ENCODE data around the gene CCDC50. TPM values are rescaled to one million over a fixed set of nuclear protein-coding genes. Genes with fewer than 3 reads are reported as not detected.
A peak's percentile ranks its signal among the peaks of the same experiment; 100 is the strongest.

Gene CCDC50
- total RNA-seq, 1 donor from 2014 or later, result 81.6 TPM

DNA sequence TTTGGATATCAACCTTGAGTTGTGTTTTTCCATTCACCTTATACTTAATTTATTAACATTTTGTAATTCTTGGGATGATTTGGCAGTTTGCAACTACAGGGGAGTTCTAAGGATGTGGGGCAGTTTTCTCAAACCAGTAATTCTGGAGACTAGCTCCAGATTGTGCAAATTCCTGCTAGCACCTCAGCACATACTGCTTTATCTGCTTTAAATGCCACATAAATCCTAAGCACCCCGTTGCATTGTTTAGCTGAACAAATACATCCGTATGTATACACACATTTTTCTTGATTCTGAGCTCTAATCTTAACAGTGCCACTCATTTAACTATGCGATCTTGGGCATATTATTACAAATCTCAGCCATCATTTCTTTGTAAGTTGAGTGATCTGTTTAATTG is 18.0 kb downstream of the CCDC50 start:
- no peak for DNase-seq (ENCODE audit: low spot score)

DNA sequence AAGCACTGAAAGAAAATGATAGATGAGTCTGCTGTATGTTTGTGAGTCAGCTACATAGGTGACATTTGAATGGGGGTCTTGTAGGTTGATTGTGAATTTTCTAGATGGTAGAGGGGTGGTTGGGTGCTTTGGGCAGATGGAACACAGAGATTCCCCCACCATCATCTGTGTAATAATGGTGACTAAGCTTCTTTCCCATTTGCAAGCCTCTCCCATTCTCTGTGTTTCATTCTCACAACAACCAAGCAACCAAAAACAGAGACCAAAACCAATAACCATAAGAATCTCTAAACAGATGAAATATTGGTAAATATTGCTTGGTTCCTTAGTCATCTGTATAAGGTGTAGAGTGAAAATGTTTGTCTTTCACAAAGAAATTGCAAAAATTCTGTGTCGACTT is 18.9 kb downstream of the CCDC50 start:
- no peak for DNase-seq (ENCODE audit: low spot score)

DNA sequence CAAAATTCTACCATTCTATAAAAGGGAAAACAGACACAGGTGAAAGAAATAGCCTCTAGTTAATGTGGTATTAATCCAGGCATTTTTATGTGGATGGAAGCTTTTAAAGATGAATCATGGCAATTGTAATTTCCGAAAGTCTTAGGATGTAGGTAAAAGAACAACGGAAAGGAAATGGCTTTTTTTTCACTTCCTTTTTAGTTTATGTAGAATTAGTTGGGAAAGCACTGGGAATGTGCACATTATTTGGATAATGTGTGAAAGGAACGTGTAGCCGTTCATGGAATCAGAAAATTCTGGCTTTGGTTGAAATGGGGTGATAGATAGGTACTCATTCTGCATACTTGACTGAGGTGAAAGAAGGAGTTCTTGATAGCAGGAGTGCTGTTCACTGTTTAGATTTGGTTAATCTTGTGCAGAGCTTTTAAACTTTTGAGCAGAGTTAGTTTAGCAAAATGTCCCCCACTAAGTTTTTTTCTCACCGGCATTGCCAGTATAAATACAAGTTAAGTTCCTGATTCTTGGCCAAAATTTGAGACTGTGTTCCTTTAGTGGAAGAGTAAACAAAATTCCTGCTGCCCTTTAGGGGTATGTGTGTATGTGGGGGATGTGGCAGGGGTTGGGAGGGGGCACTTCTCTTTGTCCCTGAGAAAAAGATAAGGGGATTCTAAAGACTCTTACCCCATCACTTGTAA is 21.3 kb downstream of the CCDC50 start:
- no peak for DNase-seq (ENCODE audit: low spot score)

GRCh38 chr3:191352014-191352413 is 22.8 kb downstream of the CCDC50 start:
- DNase-seq (ENCODE audit: low spot score), result no peak

DNA sequence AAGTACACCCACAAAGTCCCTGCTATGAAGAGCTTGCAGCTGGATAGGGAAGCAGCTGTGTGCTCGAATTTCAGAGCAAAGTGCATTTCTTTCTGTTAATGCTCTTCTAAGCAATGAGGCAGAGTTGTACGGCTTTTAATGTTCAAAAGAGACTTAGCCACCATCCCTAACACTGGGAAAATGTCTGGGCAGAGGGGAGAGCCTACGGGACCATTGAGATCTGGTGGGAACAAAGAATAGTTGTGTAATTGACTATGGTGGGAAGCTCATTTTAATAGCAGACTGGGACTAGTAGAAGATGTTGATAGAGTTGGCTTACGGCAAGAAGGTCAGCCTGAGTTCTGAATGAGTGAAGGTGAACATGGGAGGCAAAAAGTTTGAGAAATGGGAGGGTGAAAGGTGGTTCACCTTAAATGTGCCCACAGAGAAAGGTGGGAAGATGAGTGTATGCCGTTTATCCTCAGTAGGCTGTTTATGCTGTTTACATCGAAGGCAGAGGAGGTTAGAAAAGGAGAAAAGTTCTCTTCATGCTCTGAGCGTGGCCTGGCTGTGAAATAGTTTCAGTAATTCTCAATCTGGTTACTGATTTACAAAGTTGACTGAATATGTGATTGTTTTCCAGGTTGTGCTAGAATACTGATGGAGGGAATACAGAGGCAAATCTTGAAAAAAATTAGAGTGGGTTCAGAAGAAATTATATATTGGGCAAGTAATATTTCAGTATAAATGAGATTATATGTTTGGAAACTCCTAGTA is 24.0 kb downstream of the CCDC50 start:
- no peak for DNase-seq (ENCODE audit: low spot score)

- no peak for DNase-seq (ENCODE audit: low spot score)
Observed at GRCh38 chr3:191355406-191355805, 26.2 kb downstream of the CCDC50 start.

GRCh38 chr3:191356631-191357439 is 27.6 kb downstream of the CCDC50 start:
- peak; percentile 80 for DNase-seq (ENCODE audit: low spot score)

- no peak for DNase-seq (ENCODE audit: low spot score)
Observed at GRCh38 chr3:191357909-191358308, 28.7 kb downstream of the CCDC50 start.

DNA sequence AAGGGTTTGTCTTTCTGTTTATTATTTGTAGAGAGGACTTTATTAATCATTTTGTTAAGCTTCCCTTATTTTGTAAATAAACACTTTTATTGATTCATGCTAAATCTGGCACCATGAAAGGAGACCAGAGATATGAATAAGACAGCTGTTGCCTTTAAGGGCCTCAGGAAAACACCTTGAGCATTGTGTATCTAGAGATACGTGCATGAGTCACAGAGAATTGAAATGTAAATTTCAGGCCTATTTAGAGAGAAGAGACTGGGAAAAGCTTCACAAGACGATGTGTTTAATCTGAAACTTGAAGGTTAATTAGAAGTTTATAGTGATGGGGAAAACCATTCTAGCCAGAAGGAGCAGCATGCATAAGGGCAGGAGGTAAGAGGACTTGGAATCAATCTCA is 29.7 kb downstream of the CCDC50 start:
- DNase-seq (ENCODE audit: low spot score), result no peak

DNA sequence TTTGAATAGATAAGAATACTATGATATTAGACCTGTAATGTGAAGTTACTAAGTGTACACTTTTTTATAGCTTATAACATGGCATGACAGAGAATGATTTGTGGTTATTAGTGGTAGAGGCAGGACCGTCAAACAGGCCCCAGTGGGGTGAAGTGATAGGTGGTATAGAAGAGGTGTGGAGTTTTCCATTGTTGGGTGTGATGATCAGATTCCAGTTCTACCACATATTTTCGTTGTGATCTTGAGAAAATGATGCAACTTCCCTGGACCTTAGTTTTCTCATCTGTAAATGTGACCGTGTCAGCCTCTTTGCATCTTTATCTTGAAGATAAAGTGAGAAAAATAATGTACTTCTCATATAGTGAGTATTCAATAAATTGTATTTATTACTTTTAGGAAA is 31.4 kb downstream of the CCDC50 start:
- DNase-seq (ENCODE audit: low spot score), result no peak

GRCh38 chr3:191361456-191361855 is 32.3 kb downstream of the CCDC50 start:
- no peak for DNase-seq (ENCODE audit: low spot score)

DNA sequence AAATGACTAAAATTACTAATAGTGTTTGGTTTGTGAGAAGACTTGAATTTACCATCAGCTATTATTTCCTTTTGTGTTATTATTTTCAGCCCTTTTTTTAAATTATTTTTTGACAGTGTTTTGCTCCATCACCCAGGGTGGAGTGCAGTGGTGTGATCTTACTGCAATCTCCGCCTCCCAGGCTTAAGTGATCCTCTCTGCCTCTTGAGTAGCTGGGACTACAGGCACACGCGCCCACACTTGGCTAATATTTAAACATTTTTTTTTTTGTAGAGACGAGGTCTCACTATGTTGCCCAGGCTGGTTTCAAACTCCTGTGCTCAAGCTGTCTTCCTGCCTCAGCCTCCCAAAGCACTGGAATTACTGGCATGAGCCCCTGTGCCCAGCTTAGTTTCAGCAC is 32.8 kb downstream of the CCDC50 start:
- DNase-seq (ENCODE audit: low spot score), result no peak

- DNase-seq (ENCODE audit: low spot score), result no peak
Observed at GRCh38 chr3:191362524-191363090, 33.4 kb downstream of the CCDC50 start.

DNA sequence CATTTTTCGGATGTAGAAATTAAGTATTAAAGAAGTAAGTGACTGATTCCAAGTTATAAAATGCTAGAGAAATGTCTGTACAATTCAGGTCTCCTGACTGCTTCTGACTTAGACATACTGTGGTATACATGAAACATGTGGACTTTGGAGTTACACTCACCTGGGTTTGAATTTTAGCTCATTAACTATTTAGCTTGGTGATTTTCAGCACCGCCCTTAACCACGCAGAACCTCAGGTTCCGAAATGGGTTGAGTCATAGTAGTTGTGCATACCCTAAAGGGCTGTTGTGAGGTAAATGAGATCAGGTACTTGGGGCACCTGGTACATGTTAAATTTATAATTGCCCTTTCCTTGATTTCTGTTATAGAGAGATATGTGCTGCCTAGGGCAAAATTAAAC is 34.0 kb downstream of the CCDC50 start:
- no peak for DNase-seq (ENCODE audit: low spot score)

GRCh38 chr3:191366675-191367074 is 37.5 kb downstream of the CCDC50 start:
- peak; percentile 35 for DNase-seq (ENCODE audit: low spot score)

GRCh38 chr3:191368755-191369615 is 39.8 kb downstream of the CCDC50 start:
- DNase-seq (ENCODE audit: low spot score), result peak; percentile 54

DNA sequence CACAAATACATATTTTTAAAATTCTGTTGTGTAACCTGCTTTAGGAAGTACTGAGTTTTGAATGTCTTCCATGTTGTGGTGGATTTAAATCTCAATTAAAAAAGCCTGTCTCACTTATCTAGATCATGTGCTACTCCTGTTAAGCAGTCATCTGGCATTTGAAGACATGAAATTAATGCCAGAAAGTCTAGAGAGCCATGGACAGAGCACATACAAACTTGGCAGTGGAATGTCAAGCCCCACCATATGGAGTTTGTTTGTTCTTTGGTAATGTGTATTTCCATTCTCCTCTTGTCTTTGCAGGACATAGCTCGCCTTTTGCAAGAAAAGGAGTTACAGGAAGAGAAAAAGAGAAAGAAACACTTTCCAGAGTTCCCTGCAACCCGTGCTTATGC is 40.4 kb downstream of the CCDC50 start:
- DNase-seq (ENCODE audit: low spot score), result peak; percentile 68

- no peak for DNase-seq (ENCODE audit: low spot score)
Observed at GRCh38 chr3:191372122-191372521, 42.9 kb downstream of the CCDC50 start.

DNA sequence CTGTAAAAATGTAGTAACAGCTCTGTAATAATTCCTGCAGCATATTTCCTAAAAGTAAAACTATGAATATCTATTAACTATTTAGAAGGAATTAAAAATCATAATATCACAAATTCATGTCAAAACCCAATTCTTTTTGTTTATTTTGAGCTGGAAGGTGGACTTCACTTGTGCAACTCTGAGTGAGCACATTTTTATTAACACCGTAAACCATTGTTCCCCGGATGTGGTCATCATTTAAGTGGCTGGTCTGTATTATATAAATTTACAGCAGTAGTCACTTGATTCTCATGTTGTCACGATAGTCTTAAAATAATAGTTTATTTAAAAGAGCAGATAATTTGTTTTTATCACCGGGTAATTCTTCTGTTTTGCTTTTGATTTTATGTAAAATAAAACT is 44.1 kb downstream of the CCDC50 start:
- DNase-seq (ENCODE audit: low spot score), result no peak

- peak; percentile 80 for DNase-seq (ENCODE audit: low spot score)
Observed at GRCh38 chr3:191376516-191377141, 47.4 kb downstream of the CCDC50 start.

Measured in umbilical cord (tissue), 2 donors.